ENCODE data around the gene SGIP1. TPM values are rescaled to one million over a fixed set of nuclear protein-coding genes. Genes with fewer than 3 reads are reported as not detected.

The SGIP1 gene
- total RNA-seq, 1 experiment from 2014 or later, result not detected

GRCh38 chr1:66711420-66711819 is 177.5 kb downstream of the SGIP1 start:
- H3K27ac ChIP-seq (ENCODE audit: low read length), result no peak overlapping the region
- H3F3A ChIP-seq (ENCODE audit: low read length, unreplicated experiment), result no peaks in the 10 kb centered on the region
- no peaks in the 10 kb centered on the region for H3K4me1 ChIP-seq (ENCODE audit: insufficient read depth, low read length)
- DNase-seq (peak; percentile 13), ATAC-seq (peak; percentile 67)
- H2AFZ ChIP-seq (ENCODE audit: low read length), result no peak overlapping the region
- H3K9ac ChIP-seq (ENCODE audit: low read length), result no peak overlapping the region
- no TSS peak for BruUV-seq (replicated peaks)
- TF ChIP-seq EZH2phosphoT487 (IDR thresholded peaks at IDR 0.05; ENCODE audit: borderline replicate concordance, low read length) (no peak), CTCF (conservative IDR thresholded peaks at IDR 0.05; ENCODE audit: low read depth, low read length) (peak; percentile 45; the same call in 1 of the 2 replicates)
- H3K36me3 ChIP-seq (ENCODE audit: low read depth, low read length), result no peaks in the 10 kb centered on the region
- H3K9me2 ChIP-seq (replicated peaks; ENCODE audit: low read length), result no peaks in the 10 kb centered on the region
- H3K27me3 ChIP-seq (ENCODE audit: low read length), result peaks cover 60% of the 10 kb centered on the region
- POLR2A ChIA-PET (ENCODE audit: unreplicated experiment), result no interaction called here
- H3K4me3 ChIP-seq (ENCODE audit: low read length), result no peak overlapping the region
- H3K4me2 ChIP-seq (ENCODE audit: low read length), result no peak overlapping the region
- H3K9me3 ChIP-seq (ENCODE audit: low read length), result no peaks in the 10 kb centered on the region
- H3K79me2 ChIP-seq (ENCODE audit: low read length), result no peaks in the 10 kb centered on the region
- H4K20me1 ChIP-seq (ENCODE audit: low read length), result no peaks in the 10 kb centered on the region
- intact Hi-C loops (cut with micrococcal nuclease), result no loop called here
- CTCF ChIA-PET, result no interaction called here

- no peaks in the 10 kb centered on the region for H3K79me2 ChIP-seq (ENCODE audit: low read length)
- H3F3A ChIP-seq (ENCODE audit: low read length, unreplicated experiment), result no peaks in the 10 kb centered on the region
- no peaks in the 10 kb centered on the region for H4K20me1 ChIP-seq (ENCODE audit: low read length)
- no peaks in the 10 kb centered on the region for H3K9me3 ChIP-seq (ENCODE audit: low read length)
- no peak overlapping the region for H2AFZ ChIP-seq (ENCODE audit: low read length)
- ChIA-PET POLR2A (ENCODE audit: unreplicated experiment) (no interaction called here), CTCF (no interaction called here)
- DNase-seq, result no peak
- no peak overlapping the region for H3K9ac ChIP-seq (ENCODE audit: low read length)
- no peak for ATAC-seq
- no peaks in the 10 kb centered on the region for H3K9me2 ChIP-seq (replicated peaks; ENCODE audit: low read length)
- BruUV-seq (replicated peaks), result no TSS peak
- TF ChIP-seq CTCF (conservative IDR thresholded peaks at IDR 0.05; ENCODE audit: low read depth, low read length) (no peak), EZH2 (IDR thresholded peaks at IDR 0.05; ENCODE audit: low read length, unreplicated experiment) (no peak), EZH2phosphoT487 (IDR thresholded peaks at IDR 0.05; ENCODE audit: borderline replicate concordance, low read length) (no peak)
- intact Hi-C loops (cut with micrococcal nuclease), result no loop called here
- no peak overlapping the region for H3K27ac ChIP-seq (ENCODE audit: low read length)
- H3K4me1 ChIP-seq (ENCODE audit: insufficient read depth, low read length), result no peaks in the 10 kb centered on the region
- H3K4me2 ChIP-seq (ENCODE audit: low read length), result no peak overlapping the region
- no peak overlapping the region for H3K4me3 ChIP-seq (ENCODE audit: low read length)
- H3K36me3 ChIP-seq (ENCODE audit: low read depth, low read length), result no peaks in the 10 kb centered on the region
- peaks cover 53% of the 10 kb centered on the region for H3K27me3 ChIP-seq (ENCODE audit: low read length)
Observed at GRCh38 chr1:66712839-66713238, 178.9 kb downstream of the SGIP1 start.

GRCh38 chr1:66723985-66724384 is 190.0 kb downstream of the SGIP1 start:
- Histone ChIP-seq H2AFZ (ENCODE audit: low read length) (no peak overlapping the region), H3K4me2 (ENCODE audit: low read length) (no peak overlapping the region), H3K27me3 (ENCODE audit: low read length) (peaks cover 56% of the 10 kb centered on the region), H3K4me3 (ENCODE audit: low read length) (no peak overlapping the region), H3K79me2 (ENCODE audit: low read length) (no peaks in the 10 kb centered on the region), H3K9me3 (ENCODE audit: low read length) (no peaks in the 10 kb centered on the region), H3K27ac (ENCODE audit: low read length) (no peak overlapping the region), H3F3A (ENCODE audit: low read length, unreplicated experiment) (no peaks in the 10 kb centered on the region), H3K4me1 (ENCODE audit: insufficient read depth, low read length) (no peaks in the 10 kb centered on the region), H3K9ac (ENCODE audit: low read length) (no peak overlapping the region), H3K36me3 (ENCODE audit: low read depth, low read length) (no peaks in the 10 kb centered on the region), H3K9me2 (replicated peaks; ENCODE audit: low read length) (no peaks in the 10 kb centered on the region), H4K20me1 (ENCODE audit: low read length) (no peaks in the 10 kb centered on the region)
- intact Hi-C loops (cut with micrococcal nuclease), result loop anchor here (10.0 kb wide), 3 partner anchors 199 to 759 kb away; no protein-coding TSS in a partner anchor
- ChIA-PET POLR2A (ENCODE audit: unreplicated experiment) (no interaction called here), CTCF (no interaction called here)
- BruUV-seq (replicated peaks), result no TSS peak
- ATAC-seq (no peak), DNase-seq (no peak)
- TF ChIP-seq CTCF (conservative IDR thresholded peaks at IDR 0.05; ENCODE audit: low read depth, low read length), result no peak
- TF ChIP-seq EZH2phosphoT487 (IDR thresholded peaks at IDR 0.05; ENCODE audit: borderline replicate concordance, low read length), result no peak
- no peak for TF ChIP-seq EZH2 (IDR thresholded peaks at IDR 0.05; ENCODE audit: low read length, unreplicated experiment)

Measured in PC-3 (cell line).